Stimulated activated CD8-positive, alpha-beta memory T cell treated with anti-CD3 and anti-CD28 coated beads, Interleukin-15, amount 100 ng/mL, for 48 hours (primary cell): ENCODE results near the gene GPX4.

Source experiments
- DNase-seq, 2 donors: peaks; one replicate each; pipeline ENCODE4 v3.0.0-alpha.2; 2020; ENCODE audit warnings: low read depth in 2 of 2

The GPX4 gene

DNA sequence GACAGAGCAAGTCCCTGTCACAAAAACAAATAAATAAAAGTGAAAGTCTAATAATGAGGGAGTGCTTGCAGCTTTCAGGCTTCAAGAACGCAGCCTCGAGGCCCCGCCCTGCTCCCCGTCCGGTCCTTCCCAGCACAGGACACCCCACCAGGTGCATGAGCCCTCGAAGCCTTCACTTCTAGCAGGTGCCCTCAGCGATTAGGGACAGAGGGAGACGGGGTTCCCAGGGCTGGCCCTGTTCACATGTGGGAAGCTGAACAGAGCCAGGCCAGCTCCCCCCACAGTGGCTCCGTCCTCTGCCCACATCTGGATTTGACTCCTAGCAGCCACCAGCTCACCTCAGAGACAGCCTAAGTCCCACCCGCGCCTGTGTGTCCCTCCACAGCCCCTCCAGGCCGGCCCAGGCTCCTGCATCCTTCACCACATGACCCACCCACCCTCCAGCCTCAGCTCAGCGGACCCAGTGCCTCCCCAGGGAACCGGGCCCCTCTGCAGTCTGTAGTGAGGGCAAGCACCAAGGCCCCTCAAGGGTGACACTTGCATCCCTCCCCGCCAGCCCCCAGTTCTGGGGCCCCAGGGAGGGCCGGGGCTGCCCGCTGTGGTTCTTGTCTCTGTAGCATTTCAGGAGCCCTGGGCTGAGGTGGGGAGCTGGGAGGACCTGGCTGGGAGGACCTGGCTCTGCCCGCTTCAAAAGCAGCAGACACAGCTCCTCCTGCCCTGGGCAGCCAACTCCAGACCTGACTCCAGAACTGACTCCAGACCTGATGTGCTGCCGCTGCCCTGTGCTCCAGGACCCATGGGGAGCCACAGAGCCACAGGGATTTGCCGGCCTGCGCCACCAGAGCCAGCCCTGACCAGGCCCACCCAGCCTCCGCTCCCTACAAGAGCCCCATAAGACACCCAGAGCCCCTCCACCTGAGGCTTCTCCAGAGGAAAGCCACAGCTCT lies 27.2 kb downstream of the GPX4 start:
- DNase-seq = no peak

DNA sequence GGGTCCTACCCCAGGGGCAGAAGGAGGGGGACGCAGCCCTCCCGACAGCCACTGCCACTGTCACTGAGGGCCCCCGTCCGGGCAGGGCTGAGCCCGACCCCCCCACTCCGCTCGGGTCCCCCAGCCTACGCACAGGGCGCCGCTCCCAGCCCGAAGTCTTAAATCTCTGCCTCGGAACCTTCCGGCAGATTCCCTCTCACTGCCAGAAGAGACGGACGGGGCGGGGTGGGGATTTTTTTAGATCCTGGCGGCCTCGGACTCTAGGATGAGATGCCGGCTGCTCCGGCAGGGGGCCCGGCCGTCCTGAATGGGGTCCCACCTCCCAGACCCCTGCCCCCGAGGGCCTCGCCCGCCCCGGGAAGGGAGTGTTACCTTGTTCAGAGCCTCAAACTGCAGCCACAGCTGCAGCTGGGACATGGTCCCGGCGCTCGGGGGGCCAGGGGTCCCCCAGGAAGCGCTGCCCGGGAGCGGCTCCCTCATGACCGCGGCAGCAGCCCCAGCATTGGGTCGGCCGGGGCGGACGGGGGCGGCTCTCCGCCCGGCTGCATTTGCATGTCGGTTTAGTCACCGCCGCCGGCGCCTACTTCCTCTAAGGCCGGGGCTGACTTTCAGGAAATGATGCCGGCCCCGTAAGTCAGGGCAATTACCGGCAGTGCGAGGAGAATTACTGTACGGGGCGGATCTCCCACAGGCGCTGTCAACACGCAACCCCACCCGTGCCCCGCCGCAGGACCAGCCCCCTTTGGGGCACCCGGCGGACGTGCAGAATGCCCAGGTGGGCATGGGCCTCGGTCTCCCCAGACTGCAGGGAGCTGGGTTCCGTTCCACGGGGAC lies 28.1 kb downstream of the GPX4 start:
- peak; percentile 83 to 88 for DNase-seq

DNA sequence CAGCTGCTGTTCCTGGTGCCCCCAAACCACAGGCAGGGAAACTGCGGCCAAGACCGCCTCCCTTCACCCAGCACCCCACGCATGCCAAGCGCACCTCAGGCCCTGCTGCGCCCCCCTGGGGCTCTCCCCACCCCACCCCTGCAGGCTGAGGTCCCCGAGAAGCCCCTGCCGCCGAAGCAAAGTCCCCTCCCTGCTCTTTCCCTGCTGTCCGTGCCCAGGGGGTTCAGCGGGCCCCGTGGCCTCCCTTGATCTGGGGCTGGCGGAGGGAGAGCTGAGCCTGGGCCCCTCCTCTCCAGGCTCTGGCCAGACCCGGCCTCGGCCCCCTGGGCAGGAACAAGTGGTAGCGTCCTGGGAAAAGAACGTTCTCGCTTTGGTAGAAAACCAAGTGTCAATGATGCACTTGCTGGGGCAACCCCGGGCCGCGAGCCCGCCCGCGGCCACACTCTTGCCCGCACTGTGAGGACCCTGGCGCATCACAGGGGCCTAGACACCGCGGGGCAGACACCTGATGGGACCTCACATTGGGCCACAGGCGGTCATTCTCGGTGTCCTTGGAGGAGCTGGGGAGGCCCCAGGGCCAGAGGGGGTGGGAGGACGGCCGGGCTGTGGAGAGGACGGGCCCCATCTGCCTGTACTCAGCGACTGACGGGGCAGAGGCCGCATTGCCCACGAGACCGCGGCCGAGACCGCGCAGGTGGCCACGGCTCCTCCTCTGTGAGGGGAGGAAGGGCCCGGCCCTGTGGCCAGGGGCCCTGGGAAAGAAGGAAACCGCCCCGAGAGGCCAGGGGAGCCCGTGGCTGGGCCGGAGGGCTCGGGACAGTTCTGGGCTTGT lies 29.0 kb downstream of the GPX4 start:
- peak; percentile 20 to 37 for DNase-seq

DNA sequence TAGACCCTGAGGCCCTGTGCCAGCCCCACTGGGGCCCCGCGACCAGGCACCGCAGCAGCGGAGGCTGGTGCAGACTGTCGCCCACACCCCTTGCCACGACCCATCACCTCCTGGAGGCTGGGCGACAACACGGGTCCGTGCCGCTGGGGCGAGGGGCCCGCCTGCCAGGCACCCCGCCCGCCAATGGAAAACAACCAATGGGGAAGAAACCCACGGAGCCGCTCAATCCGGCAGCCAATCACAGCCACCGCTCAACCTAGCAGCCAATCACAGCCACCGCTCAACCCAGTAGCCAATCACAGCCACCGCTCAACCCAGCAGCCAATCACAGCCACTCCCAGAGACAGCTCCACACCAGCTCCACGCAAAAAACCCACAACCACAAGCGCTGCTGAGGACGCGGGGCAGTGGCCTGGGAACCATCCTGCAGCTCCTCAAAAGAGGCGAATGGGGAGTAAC lies 29.7 kb downstream of the GPX4 start:
- peak; percentile 77 to 81 for DNase-seq

DNA sequence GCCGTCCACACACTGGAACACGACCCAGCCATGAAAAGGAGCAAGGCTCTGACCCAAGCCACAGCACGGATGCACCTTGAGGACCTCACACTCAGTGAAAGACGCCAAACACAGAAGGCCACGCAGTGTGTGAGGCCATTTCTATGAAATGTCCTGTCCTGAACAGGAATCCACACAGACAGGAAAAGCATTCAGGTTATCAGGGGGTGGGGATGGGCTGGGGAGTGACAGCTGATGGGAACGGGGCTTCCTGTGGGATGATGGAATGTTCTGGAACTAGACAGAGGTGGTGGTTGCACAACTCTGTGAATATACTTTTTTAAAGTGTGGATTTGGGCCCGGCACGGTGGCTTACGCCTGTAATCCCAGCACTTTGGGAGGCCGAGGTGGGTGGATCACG lies 30.6 kb downstream of the GPX4 start:
- no peak for DNase-seq

DNA sequence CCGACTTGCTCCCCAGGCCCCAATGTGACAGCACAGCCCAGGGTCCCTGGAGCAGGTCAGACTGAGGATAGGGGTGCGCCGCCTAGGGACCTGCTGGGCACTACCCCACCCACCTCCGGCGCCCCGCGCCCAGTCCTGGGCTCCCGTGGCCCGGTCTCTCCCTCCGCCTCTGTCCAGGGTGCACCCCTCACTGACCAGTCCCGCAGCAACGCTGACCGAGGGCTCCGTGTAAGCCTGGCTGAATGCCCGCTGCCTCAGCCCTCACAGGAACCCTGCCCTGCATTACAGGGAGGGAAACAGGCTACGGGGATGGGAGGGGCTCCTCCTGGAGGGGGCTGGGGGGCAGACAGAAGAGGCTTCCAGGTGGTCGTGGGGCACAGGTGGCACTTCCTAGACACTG lies 31.7 kb downstream of the GPX4 start:
- DNase-seq = no peak

DNA sequence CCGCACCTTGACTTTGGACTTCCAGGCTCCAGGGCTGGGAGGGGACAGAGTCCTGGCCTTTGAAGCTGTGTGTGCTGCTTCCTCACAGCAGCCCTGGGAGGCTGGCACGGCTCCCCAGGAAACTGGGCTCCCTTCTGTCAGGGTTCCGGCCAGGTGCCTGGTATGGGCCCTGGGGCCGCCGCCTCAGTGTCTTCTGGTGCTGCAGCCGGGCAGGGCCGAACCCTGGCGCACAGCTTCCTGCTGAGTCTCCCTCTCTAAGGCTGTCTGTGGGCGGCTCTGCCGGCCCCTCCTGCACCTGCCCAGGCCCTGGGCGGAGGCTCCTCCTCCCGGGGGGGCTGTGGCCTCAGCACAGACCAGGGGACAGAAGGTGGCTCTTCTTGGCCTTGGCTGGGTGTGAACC lies 32.4 kb downstream of the GPX4 start:
- DNase-seq = no peak

DNA sequence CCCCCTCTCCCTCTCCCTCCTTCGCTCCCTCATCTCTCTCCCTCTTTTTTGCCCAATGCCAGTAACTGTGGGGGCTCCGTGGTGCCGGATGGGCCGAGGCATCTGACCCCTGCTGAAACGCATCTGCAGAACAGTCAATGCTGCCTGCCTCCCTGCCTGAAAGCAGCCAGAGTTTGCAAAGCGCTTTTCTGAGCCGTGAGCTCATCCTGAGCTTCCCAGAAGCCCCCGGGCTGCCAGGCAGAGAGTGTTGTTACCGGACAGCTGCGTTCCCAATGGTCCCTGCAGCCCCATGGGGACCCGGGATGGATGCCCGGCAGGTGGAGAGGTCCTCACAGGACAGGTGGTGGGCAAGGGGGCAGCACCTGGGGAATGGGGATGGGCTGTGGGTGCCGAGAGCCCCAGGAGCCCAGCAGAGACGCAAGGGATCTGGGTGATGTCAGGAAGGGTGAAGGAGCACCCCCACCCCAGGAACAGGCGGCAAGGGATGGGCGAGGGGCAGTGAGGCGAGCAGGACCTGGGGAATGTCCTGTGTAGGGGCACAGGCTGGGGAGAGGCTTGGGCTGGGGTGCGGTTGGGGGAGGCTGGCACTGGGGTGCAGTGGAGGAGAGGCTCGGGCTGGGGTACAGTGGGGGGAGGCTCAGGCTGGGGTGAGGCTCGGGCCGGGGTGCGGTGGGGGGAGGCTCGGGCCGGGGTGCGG lies 33.0 kb downstream of the GPX4 start:
- no peak for DNase-seq

DNA sequence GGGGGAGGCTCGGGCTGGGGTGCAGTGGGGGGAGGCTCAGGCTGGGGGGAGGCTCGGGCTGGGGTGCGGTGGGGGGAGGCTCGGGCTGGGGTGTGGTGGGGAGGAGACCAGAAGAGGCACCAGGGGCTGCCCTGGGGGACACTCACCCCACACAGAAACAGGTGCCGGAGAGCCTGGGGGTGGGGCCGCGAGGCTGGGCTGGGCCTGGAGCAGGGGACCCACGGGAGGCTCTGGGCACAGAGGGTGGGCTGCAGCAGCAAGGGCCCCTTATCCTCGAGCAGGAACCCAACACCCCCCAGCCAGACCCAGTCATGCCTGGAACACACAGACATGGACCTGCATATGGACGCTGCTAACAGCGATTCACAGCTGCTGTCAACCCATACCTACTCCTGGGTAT lies 34.3 kb downstream of the GPX4 start:
- DNase-seq = no peak

DNA sequence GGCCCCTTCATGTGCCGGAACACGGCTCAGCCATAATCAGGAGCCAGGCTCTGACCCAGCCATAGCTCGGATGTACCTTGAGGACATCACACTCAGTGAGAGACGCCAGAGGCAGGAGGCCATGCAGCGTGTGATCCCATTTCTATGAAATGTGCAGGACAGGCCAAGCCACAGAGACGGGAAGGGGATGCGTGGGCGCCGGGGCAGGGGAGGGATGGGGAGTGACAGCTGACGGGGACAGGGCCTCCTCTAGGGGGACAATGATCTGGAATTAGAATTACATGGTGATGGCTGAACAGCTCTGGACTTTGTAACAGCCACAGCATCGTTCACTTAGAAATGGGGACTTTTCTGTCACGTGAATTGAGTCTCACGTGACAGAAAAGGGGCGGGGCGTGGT lies 35.3 kb downstream of the GPX4 start:
- no peak for DNase-seq

DNA sequence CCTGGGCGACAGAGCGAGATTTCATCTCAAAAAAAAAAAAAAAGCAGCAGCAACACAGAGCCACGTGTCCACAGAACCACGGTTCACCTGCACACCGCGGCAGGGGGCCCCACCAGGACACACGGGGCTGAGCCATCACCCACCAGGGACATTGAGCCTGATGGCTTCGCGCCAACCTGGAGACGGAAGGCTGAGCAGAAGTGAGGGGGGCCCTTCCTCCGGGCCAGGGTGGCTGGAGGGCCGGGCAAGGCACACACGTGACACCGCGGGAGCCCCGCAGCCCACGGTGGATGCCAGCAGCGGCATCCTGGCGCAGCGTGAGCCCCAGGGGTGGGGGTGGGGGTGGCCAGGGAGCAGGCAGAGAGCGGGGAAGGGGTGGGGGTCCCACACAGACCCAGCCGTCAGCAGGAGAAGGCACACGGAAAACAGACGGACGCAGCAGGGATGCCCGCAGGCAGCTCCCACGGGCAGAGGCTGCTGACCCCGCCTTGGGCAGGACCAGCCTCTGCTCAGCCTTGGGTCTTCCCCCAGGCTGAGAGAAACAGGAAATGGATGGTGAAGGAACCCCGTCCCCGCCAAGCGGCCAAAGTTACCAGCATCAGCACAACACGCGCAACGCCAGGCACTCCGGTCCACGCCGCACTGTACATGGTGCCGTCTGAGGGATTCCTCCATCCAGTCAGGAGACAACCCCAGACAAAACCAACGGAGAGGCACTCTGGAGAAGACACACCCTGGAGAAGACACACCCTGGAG lies 36.7 kb downstream of the GPX4 start:
- DNase-seq = no peak

DNA sequence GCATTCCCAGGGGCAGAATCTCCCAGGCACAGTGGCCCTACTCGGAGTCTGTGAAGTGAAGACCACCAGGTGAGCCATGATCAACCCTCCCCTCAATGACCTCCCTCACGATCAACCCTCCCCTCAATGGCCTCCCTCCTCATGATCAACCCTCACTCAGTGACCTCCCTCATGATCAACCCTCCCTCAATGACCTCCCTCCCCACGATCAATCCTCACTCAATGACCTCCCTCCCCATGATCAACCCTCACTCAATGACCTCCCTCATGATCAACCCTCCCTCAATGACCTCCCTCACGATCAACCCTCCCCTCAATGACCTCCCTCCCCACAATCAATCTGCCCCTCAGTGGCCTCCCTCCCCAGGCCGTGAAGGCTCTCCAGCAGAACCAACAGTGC lies 38.1 kb downstream of the GPX4 start:
- DNase-seq = no peak

DNA sequence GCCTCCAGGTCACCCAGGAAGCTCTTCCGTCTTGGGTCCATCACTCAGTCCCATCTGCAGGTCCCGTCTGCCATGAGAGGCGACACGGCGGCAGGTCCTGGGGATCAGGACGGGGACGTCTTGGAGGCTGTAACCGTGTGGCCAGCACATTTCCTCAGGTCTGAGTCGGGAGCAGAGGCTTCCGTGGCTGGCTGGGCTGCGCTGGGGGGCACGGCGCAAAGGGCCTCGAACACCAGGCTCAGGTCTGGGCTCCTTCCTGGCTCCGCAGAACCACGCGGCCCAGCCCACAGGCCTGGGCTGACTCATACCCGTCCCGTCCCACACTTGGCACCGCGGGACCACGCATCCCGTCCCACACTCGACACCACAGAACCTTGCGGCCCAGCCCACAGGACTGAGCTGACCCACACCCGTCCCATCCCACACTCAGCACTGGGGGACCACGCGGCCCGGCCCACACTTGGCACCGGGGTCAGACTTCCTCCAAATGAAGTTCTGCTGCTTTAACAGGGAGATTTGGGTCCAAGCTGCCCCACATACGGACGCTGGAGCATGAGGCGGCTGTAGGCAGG lies 40.1 kb downstream of the GPX4 start:
- DNase-seq = no peak

DNA sequence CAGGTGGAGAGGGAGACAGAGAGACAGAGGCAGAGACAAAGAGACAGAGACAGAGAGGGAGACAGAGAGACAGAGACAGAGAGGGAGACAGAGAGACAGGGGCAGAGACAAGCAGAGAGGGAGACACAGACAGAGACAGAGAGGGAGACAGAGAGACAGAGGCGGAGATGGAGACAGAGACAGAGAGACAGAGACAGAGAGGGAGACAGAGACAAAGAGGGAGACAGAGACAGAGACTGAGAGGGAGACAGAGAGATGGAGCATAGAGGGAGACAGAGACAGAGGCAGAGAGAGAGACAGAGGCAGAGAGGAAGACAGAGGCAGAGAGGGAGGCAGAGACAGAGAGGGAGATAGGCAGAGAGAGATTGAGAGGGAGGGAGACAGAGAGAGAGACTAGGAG lies 40.9 kb downstream of the GPX4 start:
- DNase-seq = no peak

DNA sequence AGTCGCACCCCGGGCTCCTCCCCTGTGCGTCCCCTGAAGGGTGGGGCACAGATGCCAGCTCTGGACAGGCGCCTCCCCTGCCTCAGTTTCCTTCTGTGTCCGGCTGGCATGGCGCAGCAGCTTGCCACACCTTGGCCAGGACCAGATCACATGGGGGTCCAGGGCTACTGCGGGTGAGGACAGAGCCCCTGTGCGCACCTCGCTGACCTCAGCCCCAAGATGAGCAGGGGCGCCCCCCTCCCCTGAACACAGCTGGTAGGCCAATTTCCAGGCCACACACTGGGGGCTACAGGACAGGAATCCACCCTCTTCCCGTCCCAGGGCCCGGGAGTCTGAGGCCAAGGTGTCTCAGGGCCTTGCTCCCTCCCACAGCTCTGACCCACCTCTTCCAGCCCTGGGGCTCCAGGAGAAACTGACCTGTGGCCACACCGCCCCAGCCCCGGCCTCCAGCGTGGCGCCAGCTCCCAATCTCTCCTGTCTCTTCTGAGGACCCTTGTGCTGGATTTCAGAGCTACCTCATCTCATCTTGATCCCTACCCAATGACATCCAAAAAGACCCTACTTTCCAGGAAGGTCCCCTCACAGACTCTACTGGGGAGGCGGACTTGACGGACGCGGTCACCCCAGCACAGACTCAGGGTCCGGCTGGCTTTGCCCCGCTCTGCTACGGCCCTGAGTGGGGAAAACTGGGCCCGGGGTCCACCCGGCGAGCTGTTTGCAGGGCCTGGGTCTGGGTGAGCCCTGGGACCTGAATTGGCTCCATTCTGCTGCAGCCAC lies 42.0 kb downstream of the GPX4 start:
- no peak for DNase-seq

DNA sequence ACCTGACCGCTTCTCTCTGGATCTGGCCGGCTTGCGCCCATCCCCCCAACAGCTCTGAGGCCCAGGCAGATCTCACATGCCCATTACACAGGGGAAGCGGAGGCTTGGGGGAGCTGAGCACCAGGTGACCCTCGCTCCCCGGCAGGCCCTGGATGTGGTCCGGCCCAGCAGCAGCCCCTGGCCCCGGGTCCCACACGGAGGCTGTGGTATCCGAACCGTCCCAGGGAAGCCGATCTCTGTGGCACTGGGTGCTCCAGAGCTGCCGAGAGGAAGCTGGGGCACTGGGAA lies 42.6 kb downstream of the GPX4 start:
- DNase-seq = no peak

DNA sequence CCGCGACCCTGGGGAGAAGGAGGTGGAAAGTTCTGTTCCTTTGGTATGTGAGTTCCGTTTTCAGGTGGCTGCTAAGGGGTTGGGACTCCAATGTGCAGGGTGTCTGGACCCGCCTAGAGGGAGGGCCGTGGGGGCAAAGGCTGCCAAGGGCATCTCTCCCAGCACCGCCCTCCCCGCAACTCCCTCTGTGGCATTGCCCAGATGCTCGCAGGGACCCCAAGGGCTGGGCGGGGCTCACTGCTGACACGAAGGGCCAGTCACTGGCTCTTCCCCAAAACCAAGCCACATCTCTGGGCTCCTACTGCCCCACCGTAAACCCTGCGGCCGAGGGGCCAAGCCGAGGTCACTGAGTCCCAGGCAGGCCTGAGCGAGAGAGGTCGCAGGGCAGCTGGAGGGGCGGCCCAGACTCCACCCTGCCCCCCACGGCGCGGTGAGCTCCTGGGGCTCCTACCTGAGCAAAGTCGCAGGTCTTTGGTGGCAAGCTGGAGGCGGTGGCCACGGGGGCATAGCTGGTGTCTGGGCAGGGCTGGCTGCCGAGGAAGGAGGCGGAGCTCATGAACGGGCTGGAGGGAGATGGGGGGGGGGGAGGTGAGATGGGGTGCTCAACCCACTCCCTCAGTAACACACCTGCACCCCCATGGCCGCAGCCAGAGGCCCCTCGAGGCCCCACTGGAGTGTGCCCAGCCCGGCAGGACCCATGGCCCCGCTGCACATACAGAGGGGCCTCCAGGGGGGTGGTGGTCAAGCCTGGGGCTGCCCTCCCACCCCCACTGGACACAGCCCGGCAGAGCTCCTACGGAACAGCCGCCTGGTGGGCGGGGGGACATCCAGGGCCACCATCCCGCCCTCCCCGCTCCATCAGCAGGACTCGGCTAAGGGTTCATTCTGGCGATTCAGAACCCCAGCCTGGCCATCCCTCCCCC lies 43.3 kb downstream of the GPX4 start:
- no peak for DNase-seq

DNA sequence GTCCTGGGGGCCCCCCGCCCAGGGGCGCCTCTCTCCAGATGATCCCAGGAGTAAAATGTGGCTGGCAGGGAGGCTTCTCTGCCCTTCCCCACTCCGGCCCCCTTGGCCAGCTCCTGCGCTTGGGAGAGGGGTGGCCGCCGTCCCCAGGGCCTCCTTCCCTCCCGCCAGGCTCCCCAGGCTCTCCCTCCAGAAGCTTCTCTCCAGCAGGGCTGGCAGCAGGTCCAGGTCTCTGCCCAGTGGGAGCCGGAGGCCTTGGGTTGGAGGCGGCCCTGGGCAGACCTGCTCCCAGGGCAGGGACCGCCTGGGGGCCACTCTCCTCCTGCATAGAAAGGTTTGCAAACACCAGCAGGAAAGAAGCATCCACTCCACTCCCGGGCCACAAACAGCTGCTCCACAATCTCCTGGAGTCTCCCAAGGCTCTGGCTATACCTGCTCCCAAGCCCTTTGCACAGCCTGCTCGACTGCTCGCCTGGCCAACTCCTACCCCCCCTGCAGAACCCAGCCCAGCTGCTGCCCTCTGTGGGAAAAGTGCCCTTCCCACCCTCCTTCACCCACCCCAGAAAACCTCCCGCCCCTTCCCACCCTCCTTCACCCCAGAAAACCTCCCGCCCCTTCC lies 44.2 kb downstream of the GPX4 start:
- no peak for DNase-seq
